H4 (cell line): ENCODE results near the gene SHC4. TPM values are rescaled to one million over a fixed set of nuclear protein-coding genes. Genes with fewer than 3 reads are reported as not detected.
"Not testable (repeated sequence)": the region's sequence is repeated elsewhere in the genome, so short reads cannot be mapped to it uniquely, and the experiment has no call there.

Experiments used
- DNase-seq: peaks from one replicate; pipeline ENCODE4 v3.0.0-alpha.2; 2015; ENCODE audit warnings: low spot score
- total RNA-seq: library from RNA; depleted of rRNA; stranded (reverse); fragments of >200 nt; shearing (Covaris generic); gene quantifications from 2 replicates; pipeline ENCODE4 v1.2.3, GENCODE V29; 2014; rRNA removed

SHC4 gene, protein sequence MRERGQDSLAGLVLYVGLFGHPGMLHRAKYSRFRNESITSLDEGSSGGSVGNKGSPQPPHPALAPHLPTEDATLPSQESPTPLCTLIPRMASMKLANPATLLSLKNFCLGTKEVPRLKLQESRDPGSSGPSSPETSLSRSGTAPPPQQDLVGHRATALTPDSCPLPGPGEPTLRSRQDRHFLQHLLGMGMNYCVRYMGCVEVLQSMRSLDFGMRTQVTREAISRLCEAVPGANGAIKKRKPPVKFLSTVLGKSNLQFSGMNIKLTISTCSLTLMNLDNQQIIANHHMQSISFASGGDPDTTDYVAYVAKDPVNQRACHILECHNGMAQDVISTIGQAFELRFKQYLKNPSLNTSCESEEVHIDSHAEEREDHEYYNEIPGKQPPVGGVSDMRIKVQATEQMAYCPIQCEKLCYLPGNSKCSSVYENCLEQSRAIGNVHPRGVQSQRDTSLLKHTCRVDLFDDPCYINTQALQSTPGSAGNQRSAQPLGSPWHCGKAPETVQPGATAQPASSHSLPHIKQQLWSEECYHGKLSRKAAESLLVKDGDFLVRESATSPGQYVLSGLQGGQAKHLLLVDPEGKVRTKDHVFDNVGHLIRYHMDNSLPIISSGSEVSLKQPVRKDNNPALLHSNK
- 0.93 and 1.3 TPM in 2 replicates for total RNA-seq

DNA sequence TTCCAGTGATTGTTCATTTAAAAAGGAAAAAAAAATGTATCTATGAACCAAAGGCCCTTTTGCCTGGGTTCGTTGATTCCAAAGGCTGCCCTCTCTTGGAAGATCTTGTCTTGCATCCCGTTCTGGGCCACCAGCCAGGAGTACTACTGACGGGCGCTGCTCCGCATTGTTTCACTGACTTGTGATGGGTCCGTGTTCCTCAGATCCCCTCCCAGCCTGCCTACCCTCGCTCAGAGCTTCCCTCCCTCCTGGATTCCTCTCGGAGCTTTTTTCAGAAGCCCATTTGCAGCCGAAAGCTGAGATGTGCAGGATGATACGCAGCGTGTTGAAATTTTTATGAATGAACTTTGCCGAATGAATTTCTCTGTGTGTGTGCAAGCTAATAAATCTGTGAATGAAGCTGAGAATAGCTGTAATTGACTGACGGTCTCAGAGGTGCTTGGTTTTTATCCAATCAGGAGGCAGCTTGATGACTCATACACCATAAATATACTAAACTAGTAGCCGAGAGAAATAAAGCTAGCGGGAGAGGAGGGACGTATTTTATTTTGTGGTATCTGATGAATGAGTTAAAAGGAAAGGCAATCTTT is at the start of gene SHC4:
SHC4 (minus strand) TSS at position 396 of the 590 bp plus-strand sequence. CDS start 904 bp downstream, outside the sequence.
- DNase-seq = peak; percentile 74

DNA sequence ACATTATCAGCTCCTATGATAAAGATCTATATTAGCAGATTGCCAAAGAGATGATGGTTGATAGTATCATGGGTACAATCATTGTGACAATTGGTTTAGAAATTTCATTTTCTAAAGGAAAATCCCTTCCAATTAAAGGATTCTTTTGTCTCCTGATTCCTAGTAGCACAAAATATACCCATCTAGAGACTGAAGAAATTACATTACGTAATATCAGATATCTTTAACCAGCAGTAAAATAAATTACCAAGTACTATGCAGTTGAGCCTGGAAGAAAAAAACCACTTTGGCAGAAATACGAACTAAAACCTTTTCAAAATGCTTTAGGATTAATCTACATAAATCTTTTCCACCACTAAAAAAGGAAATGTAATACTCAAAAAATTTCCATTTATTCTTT is 35.6 kb upstream of the SHC4 start:
- no peak for DNase-seq

DNA sequence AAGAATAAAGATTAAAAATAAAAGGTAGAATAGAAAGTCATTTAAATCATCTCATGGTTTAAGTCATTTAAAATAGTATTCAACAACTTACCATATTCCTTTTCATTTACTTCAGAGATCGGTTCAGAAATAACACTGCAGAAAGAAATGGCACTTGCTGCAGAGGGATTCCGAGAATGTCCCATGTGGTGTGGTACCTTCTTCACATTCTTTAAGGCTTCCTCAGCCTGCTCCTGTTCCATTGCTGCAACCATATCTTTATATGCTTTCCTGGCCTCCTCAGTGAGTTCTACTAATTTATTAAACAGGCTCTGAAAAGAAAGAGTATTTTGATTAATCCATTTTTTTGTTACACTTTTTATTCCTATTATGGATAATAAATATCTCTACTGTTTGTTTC is 32.6 kb upstream of the SHC4 start:
- DNase-seq = no peak

DNA sequence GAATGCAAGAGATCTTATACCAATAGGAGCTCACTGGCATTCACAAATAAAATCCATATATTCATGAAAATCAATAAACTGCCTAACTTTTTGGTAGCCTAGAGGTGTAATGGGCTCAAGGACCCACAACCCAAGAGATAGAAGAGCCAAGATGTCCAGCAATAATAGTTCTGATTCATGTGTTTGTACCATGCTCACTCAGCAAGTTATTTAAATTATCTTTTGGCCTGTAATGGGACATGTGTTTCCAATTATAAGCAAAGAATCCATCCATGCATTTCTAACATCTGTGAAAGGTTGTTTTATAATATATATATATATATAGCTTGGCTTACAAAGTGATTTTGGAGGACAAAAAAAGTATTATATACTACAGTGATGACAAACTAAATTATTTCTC is 29.7 kb upstream of the SHC4 start:
- DNase-seq = no peak

DNA sequence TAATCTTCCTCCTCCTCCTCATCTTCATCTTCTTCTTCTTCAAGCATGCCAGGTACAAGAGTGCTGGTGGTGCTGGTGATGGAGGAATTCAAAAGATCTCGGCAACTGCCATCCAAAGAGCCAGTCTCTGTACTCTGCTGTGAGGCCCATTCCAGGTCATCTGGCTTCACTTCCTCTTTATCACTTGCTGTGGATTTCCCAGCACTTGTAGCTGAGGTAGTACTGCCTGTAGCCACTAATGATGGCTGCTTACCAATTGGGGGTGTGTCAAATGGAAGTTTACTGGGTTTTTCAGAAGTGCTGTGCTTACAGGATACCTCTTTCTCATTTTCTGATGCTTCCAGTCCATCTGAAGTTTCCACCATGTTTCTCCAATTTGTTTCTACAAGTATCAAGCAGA is 28.8 kb upstream of the SHC4 start:
- DNase-seq = no peak

DNA sequence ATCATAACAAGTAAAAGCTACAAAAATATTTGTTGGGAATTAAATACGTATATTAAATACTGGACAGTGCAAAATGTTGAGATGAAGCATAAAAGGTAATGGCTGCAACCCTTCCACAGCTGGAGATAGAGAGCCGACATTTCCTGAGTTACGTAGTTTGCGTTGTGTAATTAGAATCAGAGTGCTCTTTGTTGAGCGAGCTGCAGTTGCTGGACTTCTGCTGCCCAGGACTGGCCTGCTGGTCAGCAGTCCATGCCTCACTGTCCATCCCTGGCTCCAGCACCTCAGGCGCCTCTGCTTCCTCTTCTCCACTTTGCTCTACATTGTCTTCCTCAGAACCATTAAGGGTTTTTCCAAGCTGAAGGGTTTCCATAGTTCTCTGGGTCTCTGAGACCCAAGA is 28.4 kb upstream of the SHC4 start:
- no peak for DNase-seq

DNA sequence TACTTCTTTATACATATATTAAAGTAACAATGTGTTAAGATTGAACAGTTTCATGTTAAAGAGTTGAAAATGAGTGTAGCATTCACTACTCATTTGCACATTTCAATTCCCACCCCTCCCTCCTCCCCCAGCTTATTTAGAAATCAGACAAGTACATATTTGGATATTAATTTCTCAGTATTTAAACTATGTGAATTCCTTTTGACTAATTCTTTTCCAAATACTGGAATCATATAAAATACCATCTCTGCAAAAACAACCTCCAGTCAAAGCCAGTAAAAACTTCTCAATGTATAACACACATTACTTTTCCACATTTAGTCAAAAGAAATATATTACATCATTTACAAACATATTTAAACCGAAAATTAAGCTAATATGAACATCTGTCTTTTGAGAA is 25.5 kb upstream of the SHC4 start:
- DNase-seq = no peak

DNA sequence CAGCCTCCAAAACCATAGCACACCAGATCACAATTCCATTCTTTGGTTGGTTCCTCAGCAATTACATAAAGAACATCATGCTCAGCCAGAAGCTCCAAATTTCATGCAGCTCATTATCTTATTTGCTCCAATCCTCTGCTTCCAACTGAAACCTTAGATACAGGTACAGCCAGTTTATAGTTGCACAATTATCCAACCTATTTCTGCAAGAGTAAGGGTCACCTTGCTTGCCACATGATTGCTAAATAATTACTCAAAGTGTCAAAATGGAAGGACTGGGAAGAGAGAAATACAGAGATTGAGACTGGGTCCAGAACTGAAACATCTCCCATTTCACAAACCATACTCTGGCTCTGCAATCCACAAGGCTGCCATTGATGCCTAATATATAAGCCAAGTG is 23.4 kb upstream of the SHC4 start:
- no peak for DNase-seq

DNA sequence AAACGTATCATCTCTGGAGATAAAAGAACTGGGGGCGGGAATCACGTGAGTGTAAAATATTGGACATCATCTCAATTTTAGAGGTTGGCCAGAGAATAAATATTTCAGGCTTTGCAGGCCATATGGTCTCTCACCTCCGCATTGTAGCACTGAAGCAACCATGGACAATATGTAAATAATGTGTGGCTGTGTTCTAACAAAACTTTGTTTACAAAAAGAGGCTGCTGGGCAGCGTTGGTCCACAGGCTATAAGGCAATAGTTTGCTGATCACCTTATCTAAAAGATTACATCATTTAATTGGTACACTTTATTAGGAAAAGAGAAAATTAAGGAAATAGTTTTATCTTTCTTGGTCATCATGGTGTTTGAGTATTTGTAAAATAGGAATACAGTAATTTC is 22.5 kb upstream of the SHC4 start:
- DNase-seq = no peak

DNA sequence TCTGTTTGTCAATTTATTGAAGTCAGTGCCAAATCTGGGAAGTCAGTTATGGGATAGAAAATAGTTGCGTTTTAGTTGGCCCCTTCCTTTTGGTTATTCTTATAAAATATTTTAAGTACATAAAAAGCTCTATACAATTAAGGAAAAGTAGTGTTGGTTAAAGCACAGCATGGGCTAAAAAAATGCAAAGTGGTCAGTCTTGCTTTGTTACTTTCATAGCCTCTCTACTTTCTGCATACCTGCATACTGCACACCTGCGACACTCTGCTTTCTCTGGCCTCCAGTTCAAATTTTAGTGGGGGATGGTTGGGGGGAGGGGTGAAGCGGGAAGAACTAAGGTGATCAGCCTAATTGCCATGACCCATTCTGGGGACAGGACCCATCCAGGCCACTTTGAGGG is 21.8 kb upstream of the SHC4 start:
- DNase-seq = no peak

DNA sequence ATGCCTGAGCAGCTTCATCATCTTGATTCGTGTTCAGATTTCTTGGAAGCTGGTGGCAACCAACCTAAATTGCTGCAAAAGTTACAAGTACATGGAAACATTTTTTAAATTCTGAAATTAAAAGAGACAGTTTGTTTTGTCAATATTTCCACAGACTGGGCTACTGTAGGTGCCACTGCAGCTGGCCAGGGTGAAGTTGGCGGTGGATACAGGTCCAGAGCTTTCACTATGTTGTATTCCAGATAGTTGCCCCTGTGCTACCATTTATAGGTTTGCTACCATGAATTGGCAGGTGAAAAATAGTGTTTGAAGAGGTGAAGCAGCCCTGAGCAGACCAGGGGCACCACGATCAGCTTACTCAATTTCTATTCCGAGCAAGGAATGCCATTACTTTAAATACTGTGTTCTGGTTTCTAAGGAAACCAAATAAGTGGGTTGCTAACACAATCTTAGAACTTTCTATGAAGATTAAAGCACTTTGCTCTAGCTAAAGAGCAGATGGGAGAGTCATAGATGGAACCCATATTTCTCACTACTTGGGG is 21.2 kb upstream of the SHC4 start:
- DNase-seq = no peak

DNA sequence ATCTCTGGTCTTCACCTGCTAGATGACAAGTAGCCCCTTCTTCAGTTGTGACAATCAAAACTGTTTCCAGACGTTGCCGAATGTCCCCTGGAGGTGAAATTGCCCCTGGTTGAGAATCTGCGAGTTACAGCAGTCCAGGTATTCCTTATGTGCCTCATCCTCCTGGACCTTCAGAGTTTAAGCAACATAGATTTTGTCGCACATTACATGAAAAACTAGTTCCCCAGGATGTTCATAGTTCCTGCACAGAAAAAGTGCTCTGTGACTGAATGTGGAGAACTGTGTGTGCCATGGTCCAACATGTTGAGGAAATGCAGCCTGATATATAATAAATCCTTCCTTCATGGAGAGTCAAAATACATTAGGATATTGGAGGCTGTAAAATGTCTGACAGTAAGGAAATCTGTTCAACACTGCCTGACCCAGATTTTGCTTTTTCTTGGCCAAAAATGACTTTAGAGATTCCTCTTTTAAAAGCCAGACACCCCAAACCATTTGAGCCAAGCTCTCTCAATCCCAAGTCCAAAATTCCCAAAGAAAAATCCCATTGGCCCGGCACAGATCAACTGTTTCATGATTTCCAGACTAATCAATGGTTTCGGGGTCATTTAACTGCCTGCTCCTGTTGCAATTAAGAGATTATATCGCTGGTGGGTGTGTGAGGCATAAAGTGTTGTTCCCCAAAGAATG is 20.4 kb upstream of the SHC4 start:
- DNase-seq = no peak

DNA sequence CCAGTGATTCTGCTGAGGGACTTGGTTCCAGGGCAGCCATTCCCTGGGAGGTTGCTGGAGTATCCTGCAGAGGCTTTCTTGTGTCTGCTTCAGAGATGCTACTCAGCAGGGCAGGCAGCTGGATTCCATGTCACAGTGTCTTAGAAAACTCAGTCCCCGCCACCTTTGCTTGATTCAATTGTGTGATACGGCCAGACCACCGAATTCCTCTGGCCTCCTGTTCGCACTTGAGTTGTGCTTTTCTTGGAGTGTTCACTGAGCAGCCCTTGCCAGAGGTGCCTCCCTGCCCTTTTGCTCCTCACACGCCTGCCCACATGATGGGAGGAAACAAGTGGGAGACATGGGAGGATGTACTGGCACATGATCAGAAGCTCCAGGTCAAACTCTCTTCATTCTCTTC is 19.6 kb upstream of the SHC4 start:
- DNase-seq = no peak

DNA sequence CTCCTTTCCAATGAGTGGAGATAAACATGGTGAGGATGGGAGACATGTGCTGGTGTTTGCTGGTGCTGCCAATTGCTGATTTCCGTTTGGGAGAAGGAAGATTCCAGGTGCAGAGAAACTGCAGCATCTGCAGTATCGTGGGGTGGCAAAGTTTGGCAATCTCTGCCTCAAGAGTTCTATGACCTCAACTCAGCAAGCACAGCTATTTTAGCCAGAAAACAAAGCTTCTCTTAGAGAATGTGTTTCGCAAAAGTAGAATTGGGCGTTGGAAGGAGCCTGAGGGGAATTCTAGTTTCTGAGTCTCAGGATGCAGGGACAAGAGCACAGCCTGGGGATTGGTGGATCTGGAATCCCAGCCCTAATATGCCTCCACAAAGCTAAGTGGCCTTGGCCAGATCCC is 18.2 kb upstream of the SHC4 start:
- DNase-seq = no peak

DNA sequence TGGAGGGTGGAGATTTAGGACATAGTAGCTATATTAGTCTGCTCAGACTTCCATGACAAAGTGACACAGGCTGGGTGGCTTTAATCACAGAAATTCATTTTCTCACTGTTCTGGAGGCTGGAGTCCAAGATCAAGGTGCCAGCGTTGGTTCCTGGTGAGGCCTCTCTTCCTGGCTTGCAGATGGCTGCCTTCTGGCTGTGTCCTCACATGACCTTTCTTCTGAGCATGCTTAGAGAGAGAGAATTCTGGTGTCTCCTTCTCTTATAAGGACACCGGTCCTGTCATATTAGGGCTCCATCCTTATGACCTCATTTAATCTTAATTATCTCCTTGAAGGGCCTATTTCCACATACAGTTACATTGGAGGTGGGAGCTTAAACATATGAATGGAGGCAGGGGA is 14.9 kb upstream of the SHC4 start:
- no peak for DNase-seq

DNA sequence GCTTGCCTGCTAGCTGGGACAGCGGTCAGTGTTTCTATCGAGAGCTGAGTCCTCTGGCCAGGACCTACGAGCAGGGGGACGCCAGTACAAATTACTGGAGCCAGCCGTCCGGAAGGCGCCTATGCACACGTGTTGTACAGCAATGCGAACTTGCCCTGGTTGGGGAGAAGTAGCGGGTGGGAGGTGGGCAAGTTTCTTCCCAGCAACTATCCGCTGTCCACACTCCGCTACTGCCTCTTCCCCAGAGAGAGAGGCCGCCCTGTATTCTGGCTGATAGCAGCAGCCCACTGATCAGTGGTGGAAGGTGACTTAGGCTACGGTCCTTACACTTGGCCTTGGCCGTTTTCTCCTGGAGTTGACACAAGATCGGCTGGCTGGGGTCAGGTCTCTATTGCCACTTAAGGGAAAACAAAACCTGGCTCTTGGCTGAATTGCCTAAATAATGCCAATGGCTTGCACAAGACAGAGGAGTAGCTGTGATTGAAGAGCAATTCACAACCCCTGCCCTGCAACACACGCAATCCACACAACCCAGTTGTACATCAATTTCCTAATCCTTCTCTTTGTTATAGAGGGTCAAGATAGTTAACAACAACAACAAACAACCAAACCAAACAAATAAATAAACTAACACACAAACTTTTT is 12.8 kb upstream of the SHC4 start:
- no peak for DNase-seq

DNA sequence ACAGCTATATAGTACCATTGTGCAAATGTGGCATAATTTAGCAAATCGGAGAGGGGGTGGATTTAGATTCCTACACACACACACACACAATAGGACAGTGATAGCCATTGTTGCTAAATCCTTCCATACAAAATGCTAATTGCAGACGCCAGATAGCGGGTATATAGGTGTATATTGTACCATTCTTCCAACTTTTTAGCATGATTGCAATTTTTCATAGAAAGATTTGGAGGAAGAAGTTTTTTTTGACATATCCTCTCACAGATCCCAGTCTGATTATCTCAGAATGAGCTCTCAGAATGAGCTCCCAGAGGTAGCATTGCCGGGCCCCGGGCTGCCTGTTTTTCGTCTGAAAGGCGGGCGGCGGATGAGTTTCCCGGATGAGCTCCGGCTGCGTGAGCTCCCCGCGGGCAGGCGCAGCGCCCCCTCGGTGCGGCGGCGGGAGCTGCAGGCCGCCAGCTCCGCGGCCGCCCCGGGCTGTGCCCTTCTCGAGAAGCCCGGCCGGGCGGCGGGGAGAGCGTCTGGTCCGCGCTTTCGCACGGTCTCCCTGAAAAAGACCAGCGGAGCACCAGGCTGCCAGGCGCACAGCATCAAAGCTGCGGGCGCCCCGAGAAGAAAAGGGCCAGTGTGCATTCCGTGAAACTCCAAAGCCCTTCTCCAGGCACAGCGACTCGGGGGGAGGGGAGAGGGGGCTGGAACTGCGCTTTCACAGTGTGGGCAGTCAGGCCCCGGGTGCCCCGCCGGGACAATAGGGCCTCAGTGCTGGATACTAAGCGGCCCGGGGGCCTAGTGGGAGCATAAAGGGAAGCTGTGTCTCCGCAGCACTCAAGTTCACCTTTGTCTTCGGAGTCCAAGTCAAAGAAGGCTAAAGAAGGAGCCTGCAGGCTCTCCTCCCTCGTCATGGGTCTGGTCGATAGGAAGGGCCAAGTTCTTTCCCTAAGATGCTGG is 12.0 kb upstream of the SHC4 start:
- peak; percentile 50 for DNase-seq

DNA sequence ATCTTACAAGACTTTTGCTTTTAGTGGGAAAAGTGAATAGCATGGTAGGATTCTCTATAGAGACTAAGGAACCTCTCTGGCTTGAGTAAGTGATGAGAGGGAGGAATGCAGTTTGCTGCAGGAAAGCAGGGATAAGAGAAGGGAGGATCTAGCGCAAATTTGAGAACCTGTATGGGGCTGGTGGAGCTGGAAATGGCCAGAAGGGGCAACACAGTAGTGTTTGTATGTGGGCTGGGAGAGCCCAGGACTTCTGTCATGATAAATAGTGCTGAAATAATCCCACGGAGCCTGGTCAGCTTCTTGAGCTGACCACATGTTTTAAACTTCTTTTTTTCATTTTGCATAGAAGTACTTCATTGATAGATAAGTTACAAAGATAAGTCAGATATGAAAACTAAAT is 11.2 kb upstream of the SHC4 start:
- DNase-seq = no peak

DNA sequence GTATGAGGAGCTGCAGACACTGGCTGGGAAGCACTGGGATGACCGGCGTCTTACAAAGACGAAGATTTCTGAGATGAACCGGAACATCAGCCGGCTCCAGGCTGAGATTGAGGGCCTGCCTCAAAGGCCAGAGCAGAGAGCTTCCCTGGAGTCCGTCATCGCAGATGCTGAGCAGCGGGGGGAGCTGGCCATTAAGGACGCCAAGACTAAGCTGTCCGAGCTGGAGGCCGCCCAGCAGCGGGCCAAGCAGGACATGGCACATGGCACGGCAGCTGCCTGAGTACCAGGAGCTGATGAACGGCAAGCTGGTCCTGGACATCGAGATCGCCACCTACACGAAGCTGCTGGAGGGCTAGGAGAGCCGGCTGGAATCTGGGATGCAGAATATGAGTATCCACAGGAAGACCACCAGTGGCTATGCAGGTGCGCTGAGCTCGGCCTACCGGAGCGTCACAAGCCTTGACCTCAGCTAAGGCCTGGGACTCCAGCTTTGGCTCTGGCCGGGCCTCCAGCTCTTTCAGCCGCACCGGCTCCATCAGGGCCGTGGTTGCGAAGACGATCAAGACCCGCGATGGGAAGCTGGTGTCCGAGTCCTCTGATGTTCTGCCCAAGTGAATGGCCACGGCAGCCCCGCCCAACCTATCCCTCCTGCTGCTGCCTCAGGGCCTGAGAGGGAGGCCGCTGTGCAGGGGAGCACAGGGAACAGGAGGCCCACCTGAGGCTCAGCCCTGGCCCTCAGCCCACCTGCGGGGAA is 9.2 kb upstream of the SHC4 start:
- DNase-seq = no peak

DNA sequence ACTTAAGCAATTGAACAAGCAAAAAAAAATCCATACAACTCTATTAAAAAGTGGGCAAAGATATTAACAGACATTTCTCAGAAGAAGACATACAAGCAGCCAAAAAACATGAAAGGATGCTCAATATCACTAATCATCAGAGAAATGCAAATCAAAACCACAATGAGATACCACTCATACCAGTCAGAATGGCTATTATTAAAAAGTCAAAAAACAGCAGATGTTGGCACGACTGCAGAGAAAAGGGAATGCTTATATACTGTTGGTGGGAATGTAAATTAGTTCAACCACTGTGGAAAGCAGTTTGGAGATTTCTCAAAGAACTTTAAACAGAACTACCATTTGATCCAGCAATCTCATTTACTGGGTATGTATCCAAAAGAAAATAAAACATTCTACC is 7.2 kb upstream of the SHC4 start:
- not testable (repeated sequence) for DNase-seq
